Vagina (tissue), 2 donors: Measurements from ENCODE around the gene ZNF480.

Source experiments
- POLR2A ChIP-seq, 2 donors: fragments of 450-650 bp; IDR thresholded peaks; one replicate each; pipeline ENCODE4 v1.6.1; 2017; ENCODE audit warnings: antibody characterized with exemption in 2 of 2, mild to moderate bottlenecking in 2 of 2, moderate library complexity in 2 of 2
- POLR2AphosphoS5 ChIP-seq, 2 donors: sonication (generic); formaldehyde crosslinking; IDR thresholded peaks; one replicate each; pipeline ENCODE4 v1.9.0; 2017; ENCODE audit warnings: antibody characterized with exemption in 2 of 2, mild to moderate bottlenecking in 2 of 2, low read depth in 1 of 2; ENCODE audit not compliant: insufficient read depth in 1 of 2
- TF ChIP-seq, protein P1 (sequence below), 3 experiments: fragments of 450-650 bp in 2 of 3; fragments of 200-600 bp in 1 of 3; sonication (generic) in 1 of 3; IDR thresholded peaks; one replicate each; pipeline ENCODE4 v1.5.1; 2017 to 2019; ENCODE audit warnings: antibody characterized with exemption in 3 of 3, mild to moderate bottlenecking in 2 of 3, moderate library complexity in 2 of 3

- TF ChIP-seq POLR2AphosphoS5 (IDR thresholded peaks at IDR 0.05; ENCODE audit: insufficient read depth in 1 of 2, low read depth in 1 of 2) (no peak), POLR2A (IDR thresholded peaks at IDR 0.05) (no peak)
- TF ChIP-seq, protein P1, sequence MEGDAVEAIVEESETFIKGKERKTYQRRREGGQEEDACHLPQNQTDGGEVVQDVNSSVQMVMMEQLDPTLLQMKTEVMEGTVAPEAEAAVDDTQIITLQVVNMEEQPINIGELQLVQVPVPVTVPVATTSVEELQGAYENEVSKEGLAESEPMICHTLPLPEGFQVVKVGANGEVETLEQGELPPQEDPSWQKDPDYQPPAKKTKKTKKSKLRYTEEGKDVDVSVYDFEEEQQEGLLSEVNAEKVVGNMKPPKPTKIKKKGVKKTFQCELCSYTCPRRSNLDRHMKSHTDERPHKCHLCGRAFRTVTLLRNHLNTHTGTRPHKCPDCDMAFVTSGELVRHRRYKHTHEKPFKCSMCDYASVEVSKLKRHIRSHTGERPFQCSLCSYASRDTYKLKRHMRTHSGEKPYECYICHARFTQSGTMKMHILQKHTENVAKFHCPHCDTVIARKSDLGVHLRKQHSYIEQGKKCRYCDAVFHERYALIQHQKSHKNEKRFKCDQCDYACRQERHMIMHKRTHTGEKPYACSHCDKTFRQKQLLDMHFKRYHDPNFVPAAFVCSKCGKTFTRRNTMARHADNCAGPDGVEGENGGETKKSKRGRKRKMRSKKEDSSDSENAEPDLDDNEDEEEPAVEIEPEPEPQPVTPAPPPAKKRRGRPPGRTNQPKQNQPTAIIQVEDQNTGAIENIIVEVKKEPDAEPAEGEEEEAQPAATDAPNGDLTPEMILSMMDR (IDR thresholded peaks at IDR 0.05) = no peak
These were observed 5.2 kb upstream of the ZNF480 start for GRCh38 chr19:52291781-52292180.
